Islet precursor cell (in vitro differentiated cells): ENCODE measurements around the gene NLN.
A peak's percentile ranks its signal among the peaks of the same experiment; 100 is the strongest.
"Not testable (repeated sequence)": the region's sequence is repeated elsewhere in the genome, so short reads cannot be mapped to it uniquely, and the experiment has no call there.

Experiments
- DNase-seq: peaks from one replicate; pipeline ENCODE4 v3.0.0-alpha.2; 2018

The NLN gene

GRCh38 chr5:65835191-65835590 is 113.2 kb downstream of the NLN start:
- DNase-seq = no peak

- no peak for DNase-seq
These were observed 115.1 kb downstream of the NLN start for GRCh38 chr5:65837139-65837538.

- not testable (repeated sequence) for DNase-seq
These were observed 117.2 kb downstream of the NLN start for GRCh38 chr5:65839170-65839569.

- no peak for DNase-seq
These were observed 118.1 kb downstream of the NLN start for GRCh38 chr5:65840071-65840470.

GRCh38 chr5:65844763-65845162 is 122.8 kb downstream of the NLN start:
- DNase-seq = not testable (repeated sequence)

- no peak for DNase-seq
These were observed 124.1 kb downstream of the NLN start for GRCh38 chr5:65846101-65846500.

GRCh38 chr5:65847019-65847418 is 125.0 kb downstream of the NLN start:
- DNase-seq = not testable (repeated sequence)

- DNase-seq = not testable (repeated sequence)
These were observed 127.9 kb downstream of the NLN start for GRCh38 chr5:65849918-65850317.

GRCh38 chr5:65854925-65855324 is 132.9 kb downstream of the NLN start:
- no peak for DNase-seq

- no peak for DNase-seq
These were observed 133.8 kb downstream of the NLN start for GRCh38 chr5:65855766-65856315.

GRCh38 chr5:65856520-65856919 is 134.5 kb downstream of the NLN start:
- DNase-seq = no peak

GRCh38 chr5:65858316-65858715 is 136.3 kb downstream of the NLN start:
- DNase-seq = no peak

GRCh38 chr5:65861830-65862241 is 139.8 kb downstream of the NLN start:
- peak; percentile 94 for DNase-seq

GRCh38 chr5:65862384-65862783 is 140.4 kb downstream of the NLN start:
- DNase-seq = no peak

GRCh38 chr5:65863747-65864146 is 141.7 kb downstream of the NLN start:
- no peak for DNase-seq

- no peak for DNase-seq
These were observed 145.0 kb downstream of the NLN start for GRCh38 chr5:65866837-65867521.

GRCh38 chr5:65867542-65868195 is 145.7 kb downstream of the NLN start:
- peak; percentile 65 for DNase-seq

- DNase-seq = no peak
These were observed 146.5 kb downstream of the NLN start for GRCh38 chr5:65868509-65868908.

GRCh38 chr5:65871182-65871581 is 149.2 kb downstream of the NLN start:
- no peak for DNase-seq

- not testable (repeated sequence) for DNase-seq
These were observed 149.8 kb downstream of the NLN start for GRCh38 chr5:65871776-65872175.

GRCh38 chr5:65873181-65873750 is 151.3 kb downstream of the NLN start:
- no peak for DNase-seq

- no peak for DNase-seq
These were observed 152.2 kb downstream of the NLN start for GRCh38 chr5:65874241-65874640.

GRCh38 chr5:65876496-65876895 is 154.5 kb downstream of the NLN start:
- DNase-seq = no peak

GRCh38 chr5:65876970-65877369 is 155.0 kb downstream of the NLN start:
- DNase-seq = no peak
